ENCODE data around the gene ANKRD23. TPM values are rescaled to one million over a fixed set of nuclear protein-coding genes. Genes with fewer than 3 reads are reported as not detected.
A peak's percentile ranks its signal among the peaks of the same experiment; 100 is the strongest.

The ANKRD23 gene
- total RNA-seq, 1 experiment from 2014 or later, result 2.1 TPM

DNA sequence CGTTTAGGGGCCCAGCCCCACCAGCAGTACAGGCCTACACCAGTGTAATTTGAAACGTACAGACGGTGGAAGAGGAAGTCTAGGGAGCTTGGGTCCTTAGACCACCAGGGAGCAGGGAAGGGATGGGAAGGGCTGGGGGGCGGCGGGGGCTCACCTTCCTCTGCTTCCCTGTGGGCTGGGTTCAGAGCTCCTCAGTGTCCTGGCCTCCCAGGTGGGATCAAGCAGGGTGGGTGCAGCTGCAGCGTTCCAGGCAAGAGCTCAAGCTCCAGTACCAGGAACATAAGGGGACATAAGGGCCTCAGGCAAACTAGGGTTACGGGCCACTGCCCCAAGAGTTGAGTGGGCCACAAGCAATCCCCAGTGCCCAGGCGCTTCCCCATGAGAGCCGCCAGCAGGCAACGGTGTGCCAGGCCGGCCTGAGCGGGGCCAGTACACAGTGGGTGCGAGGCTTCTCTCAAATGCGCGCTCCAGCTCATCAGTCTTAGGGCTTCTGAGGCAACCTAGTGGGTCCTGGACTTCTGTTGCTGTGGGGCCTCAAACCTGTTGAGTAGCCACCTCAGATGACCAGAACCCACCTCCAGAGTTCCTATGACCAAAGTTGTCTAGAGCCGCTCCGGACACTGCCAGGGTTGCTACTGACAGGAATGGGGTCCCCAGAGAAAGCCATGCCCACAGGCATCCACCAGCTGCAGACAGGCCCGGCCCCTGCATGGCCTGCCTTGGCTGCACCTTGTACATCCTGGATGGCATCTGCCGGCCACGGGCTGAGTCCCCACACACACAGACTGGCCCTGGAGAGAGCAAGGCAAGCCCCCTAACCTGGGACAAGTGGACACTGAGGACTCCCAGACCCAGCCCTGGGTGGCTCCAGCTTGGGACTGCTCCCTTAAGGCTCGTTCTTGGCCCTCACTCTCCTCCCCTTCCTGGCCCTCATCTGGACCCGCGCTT, 5.2 kb downstream of the ANKRD23 start:
- DNase-seq (ENCODE audit: low read depth), result no peak

DNA sequence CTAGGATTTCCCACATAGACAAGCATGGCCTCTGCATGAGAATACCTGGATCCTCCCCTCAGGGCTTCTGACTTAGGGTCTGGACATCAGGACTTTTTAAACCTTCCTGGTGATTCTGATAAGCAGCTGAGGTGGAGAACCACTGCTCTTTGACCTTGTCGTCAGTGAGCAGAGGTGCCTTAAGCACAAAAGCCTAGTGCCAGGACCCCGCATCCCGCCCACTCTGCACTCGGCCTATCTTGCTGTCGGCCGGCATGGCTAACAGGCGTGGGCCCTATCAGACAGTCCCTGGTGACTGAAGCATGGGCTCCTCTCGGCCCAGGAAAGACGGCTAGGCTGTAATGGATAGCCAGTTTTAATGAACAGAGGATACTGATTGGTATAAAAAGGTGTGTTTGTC, 6.2 kb downstream of the ANKRD23 start:
- no peak for DNase-seq (ENCODE audit: low read depth)

DNA sequence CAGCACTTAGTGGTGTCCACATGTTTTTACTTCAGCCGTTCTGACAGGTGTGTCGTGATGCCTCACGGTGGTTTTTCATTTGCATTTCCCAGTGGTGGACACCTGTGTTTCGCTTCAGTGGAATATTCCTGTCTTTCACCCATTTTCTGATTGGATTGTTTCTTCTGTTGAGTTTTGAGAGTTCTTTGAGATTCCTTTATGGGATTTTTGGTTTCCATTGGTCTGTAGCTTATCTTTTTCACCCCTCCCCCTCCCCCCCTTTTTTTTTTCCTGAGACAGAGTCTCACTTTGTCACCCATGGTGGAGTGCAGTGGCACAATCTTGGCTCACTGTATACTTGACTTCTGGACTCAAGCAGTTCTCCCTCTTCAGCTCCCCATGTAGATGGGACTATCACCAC, 8.0 kb downstream of the ANKRD23 start:
- DNase-seq (ENCODE audit: low read depth), result no peak

DNA sequence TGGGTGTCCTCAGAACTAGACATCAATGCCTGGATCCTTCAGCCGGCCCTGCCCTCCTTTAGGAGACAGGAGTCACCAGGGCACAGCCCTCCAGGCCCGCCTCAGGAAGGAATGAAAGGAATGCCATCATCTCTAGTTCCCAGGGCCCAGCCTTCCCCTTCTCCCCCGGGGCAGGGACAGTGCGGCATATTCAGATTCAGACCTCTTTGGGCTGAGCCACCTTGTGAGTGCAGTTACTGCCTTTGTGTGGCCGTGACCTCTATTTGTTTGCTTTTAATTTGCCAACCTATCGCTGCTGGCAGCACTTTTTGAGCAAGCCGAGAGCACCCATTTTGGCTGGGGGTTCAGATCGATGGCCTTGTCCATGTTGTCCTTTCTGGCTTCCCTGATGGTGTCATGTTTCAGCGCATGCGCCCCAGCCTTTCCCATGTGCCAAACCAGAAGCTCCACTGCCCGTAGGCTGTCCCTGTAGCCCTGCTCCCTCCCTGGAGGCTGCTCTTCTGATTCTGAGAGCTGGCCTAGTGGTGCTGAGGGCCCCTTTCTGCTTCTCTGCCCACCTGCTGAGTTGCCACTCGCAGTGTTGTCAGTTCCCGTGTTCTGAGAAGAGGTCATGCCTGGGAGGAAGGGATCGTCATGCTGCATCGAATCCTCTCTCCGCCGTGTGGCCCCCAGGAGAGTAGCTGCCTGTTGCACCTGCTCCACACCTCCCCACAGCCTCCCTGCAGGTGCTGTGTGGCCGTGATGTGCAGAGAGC, 10.9 kb downstream of the ANKRD23 start:
- DNase-seq (ENCODE audit: low read depth), result no peak

DNA sequence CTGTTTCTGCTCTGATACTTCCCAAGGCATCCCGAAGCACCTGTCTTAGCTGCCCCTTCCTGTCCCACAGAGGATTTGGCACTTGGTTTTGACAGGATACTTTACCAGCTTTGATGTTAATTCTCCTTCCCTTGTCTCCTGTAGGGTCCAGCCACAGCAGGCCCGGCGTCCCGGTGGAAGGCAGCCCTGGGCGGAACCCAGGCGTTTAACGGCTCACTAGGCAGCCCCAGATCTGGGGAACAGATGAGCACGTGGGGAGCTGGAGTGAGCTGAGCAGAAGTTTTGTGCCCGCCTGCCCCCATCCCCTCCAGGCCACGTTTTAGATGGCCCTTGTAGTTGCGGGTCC, 11.4 kb downstream of the ANKRD23 start:
- no peak for DNase-seq (ENCODE audit: low read depth)

DNA sequence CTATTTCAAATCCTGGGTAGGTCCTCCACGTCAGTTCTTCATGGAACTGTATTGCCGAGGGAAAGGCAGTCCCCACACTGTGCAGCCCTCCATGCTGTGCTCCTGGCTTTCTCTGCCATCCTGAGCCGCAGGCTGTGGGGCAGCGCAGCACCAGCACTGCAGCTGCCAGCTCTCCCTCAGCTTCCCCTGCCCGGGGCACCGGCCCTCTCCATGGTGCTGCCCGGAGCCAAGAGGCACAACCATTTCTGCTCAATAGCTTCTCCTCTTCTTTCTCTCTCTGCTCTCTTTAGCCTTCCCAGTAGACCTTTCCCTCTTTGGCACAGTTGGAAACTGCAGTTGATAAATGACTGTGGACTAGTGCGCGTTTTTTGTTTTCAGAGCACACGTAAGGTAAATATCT, 12.1 kb downstream of the ANKRD23 start:
- DNase-seq (ENCODE audit: low read depth), result no peak

DNA sequence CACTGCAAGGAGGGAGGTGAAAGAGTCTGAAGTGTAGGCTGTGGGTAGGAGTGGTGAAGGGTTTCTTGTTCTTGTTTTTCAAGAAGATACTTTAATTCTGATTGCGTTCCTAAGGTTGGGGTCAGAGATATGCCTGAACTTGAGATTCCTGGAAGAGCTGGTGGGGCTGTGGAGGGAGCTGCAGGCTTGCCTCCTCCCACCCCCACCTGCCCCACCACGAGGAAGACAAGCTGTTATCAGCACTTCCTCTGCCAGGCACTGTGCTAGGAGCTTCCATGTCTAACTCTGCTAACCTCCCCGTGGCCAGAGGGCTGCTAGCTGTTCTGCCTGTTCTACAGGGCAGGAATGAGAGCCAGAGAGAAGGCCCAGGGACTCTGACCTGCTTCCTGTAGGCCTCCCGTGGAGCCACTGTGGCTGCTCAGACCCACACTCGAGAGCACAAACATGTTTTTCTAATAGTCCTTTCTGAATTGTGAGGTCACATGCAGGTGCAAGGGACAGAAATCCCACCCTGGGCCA, 13.7 kb downstream of the ANKRD23 start:
- no peak for DNase-seq (ENCODE audit: low read depth)

DNA sequence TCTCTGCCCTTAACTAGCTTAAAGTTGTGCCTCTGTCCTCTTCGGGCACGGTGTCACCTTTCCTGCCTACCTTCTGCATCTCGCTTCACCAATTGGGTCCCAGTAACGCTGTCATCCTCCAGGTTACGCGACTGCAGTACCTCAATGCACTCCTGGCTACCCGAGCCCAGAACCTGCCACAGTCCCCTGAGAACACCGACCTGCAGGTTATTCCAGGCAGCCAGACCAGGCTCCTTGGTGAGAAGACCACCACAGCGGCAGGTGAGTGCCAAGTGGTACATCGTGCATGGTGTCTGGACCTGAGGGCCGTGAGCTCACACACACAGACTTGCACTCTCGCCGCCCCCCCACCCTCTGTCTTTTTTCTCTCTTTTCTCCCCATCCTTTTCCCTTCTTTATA, 14.9 kb downstream of the ANKRD23 start:
- DNase-seq (ENCODE audit: low read depth), result no peak

DNA sequence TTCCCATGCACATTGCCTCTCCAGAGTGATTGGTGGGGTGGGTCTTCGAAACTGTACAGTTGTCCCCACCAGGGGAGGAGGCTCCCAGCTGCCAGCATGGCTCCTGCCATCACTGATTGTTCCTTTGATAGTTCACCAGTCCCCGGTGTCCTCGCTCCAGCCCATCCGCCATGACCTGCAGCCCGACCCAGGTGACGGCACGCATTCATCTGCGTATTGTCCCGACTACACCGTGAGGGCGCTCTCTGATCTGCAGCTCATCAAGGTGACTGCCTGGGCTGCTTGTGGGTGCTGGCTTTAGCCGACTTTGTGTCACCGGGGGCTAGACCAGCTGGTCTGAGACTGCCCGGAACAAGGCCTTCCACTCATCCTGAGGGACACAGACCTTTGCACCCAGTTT, 15.4 kb downstream of the ANKRD23 start:
- DNase-seq (ENCODE audit: low read depth), result no peak

DNA sequence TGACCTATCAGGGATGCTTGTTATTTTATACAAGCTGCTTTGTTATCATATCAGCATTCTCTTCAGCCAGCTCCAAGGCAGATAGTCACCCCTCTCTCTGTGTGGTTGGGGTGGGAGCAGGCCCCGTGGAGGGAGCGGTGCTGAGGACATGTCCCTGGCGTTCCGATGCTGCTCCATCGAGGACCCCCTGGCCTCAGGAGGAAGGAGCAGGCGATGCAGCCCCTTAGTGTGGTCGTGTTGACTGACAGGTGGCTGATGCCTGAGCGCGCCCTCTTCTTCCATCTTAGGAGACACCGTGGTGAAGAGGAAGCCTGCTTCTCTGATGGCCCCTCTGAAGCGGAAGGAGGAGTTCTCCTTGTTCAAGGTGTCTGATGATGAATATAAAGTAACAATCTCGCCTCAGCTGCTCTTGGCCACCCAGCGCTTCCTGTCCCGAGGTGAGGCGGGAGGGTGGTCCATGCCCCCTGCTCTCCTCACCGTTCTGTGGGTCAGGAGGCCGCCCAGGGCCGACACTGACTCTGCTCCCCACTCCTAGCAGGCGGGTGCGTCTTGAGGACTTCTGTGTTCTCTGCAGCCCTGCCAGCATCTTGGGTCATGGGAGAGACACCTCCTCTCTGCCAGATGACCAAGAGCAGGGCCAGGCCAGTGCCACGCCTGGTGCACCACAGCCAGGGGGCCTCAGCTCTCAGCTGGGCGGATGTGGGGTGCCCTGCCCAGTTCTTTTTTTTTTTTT, 17.1 kb downstream of the ANKRD23 start:
- DNase-seq (ENCODE audit: low read depth), result no peak

DNA sequence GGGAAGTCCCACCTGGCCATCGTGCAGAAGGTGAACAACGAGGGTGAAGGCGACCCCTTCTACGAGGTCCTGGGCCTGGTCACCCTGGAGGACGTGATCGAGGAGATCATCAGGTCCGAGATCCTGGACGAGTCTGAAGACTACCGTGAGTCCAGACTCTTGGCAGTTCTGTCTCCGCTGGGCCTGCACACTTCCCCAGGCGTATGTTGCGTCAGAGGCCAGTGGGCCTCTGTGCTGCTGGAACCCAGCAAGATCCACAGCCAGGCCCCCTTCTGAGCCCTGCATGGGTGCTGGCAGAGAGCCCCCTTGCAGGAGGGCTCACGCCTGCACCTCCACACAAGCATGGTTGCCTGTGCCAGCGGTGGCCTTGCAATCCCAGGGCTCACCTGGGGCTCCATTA, 18.8 kb downstream of the ANKRD23 start:
- no peak for DNase-seq (ENCODE audit: low read depth)

DNA sequence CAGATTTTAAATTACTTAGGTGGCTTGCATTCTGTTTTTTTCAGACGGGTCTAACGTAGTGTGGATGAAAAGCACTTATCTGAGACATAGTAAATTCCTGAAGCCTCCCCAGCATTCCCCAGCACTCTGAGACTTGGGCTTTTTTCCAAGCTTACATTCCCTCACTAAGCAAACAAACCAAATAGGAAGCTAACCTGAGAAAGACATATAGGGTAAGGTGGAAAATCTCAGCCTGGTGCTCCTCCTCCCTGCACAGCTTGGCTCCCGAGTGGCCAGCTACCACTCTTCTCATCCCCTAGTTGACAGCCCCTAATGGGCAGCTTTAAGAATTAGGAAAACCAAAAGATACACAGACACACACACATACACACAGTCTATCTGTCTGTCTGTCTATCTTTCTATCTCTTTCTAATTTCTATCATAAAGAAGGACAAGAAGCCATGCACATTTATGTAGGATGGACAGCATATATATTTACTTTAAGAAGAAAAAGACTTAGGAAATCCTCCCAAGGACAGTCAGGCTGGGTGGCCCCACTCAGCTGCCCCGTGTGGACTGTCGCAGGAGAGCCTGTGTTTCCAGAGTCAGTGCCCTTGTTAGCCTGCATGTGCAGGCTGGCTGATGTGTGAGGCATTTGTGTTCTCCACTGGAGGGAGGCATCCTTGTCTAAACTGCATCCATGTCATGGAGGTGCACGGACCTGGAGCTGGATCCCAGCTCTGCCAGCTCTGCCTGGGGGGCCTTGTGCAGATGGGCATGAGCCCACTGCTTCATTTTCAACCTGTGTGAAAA, 19.5 kb downstream of the ANKRD23 start:
- DNase-seq (ENCODE audit: low read depth), result peak; percentile 27

DNA sequence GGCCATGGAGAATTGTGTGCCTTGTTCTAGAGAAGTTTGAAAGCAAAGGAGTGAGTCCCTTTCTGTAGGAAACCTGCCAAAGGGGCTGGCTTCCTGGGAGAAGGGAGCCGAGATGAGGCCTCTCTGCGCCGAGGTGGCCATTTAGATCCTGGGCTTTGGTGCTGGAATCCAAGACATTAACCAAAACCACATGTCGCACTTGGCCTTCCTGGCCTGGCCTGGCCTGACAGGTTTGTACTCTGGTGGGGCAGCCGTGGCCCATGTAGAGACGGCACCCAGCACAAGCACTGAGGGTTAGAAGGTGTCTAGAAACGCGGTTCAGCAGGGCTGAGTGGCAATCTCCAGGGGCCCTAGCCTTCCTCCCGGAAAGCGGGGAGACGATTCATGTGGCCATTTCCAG, 20.6 kb downstream of the ANKRD23 start:
- no peak for DNase-seq (ENCODE audit: low read depth)

DNA sequence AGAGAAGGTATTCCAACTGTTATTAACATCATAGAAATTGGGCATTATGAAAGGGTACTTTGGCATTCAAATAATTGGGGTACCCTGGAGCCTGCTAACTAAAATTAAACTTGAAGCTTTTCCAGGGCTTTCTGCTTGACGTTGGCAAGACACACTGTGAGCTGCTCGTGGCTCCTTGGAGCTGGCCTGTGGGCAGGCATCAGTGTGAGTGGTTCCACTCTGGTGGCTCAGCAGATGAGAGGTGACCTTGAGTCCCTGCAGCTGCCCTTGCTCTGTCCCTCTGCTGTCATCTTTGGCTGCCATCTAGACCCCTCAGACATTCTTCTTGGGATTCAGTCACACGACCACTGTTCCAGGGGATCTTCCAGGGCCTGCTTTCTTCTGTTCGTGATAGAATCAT, 21.0 kb downstream of the ANKRD23 start:
- no peak for DNase-seq (ENCODE audit: low read depth)

DNA sequence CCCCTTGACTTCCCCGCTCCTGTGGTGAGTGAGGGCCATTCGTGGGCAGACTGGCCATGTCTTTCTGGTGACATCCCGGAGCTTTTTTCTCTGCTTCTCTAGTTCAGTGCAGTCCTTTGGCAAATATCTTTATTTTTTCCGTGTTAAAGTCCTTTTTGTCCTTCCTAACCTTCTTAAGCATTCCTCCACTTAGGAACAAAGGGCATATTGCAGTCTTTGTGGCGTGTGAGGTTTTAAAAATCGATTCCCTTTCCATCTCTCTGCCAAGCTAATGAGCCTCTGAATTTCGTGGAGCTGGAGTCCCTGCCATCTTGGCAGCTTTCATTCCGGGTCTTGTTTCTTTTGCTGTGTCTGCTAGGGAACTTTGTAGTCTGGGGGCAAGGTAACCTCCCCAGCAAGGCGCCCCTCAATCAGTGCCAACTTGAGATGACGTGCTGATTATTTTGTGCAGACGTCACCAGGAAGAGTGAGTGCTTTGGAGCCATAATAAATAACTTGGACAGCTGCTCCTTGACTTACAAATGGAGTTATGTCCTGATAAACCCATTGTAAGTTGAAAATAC, 22.6 kb downstream of the ANKRD23 start:
- no peak for DNase-seq (ENCODE audit: low read depth)

DNA sequence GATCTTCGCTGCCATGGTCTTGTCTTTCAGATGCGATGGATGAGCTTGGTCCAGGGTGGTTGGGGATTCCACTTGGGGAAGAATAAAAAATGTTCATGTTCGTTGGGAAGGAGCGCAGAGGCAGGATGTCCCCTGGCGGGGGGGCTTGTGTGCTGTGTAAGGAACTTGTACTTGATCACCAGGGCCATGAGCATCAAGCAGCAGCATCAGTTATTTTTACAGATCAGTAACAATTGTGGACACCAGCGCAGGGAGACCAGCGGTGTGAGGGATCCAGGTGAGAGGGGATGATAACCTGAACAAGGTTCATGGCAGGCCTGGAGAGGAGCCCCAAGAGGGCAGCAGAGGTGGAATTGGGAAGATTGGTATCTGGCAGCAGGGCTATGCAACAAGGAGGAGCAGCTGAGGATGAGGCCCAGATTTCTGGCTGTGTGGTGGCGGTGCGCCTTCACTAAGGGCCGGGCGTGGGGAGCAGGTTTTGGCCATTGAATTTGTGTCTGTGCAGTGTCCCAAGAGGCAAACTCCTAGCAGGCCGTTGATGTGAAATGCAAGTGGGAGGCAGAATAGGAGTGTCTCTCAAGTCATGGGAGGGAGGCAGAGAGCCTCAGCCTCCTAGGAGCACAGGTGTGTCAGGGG, 23.8 kb downstream of the ANKRD23 start:
- no peak for DNase-seq (ENCODE audit: low read depth)

DNA sequence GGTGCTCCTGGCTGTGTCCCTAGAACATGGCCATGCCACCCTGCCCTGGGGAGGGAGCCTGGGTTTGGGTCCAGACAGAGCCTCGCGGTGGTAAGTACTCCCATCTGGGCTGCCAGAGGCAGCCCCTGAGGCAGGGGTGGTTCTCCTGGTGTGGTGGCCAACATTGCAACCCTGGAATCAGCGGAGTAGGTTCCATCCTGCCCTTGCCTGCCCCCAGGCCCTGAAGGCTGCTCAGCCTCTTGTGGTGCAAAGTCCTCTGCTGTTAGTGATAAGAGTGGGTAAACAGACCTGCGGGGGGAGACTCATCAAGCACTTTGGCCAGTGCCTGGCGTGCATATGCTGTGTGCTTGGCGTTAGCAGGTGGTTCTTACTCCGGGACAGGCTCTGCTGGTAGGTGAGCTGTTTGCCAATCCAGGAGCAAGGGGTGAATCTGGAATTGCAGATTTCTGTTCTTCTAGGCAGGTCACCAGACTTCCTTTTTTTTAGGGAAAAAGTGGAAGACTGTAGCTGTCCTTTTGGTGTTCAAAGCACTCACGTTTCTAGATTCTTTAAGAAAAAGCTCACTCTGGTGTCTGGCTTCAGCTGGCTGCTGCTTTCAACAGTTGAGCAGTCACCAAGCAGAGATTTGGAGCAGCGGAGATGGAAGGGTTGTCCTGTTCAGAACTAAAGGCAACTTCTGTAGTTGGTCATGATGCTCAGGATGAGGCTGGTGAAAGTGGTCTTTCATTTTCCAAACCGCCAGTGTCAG, 24.5 kb downstream of the ANKRD23 start:
- no peak for DNase-seq (ENCODE audit: low read depth)

DNA sequence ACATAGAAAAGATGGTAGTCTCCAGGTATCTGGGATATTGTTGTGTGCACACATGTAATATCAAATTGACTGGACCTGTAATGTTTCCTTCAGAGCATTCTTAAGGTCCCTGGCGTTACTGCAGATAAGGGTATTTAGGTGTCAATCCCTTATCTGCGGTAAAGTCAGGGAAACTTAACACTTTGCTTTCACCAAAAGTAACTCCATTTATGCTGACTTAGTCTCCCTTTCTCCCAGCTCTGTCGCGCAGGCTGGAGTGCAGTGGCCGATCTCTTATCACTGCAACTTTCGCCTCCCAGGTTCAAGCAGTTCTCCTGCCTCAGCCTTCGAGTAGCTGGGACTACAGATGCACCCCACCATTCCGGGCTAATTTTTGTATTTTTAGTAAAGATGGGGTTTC, 25.9 kb downstream of the ANKRD23 start:
- DNase-seq (ENCODE audit: low read depth), result no peak

DNA sequence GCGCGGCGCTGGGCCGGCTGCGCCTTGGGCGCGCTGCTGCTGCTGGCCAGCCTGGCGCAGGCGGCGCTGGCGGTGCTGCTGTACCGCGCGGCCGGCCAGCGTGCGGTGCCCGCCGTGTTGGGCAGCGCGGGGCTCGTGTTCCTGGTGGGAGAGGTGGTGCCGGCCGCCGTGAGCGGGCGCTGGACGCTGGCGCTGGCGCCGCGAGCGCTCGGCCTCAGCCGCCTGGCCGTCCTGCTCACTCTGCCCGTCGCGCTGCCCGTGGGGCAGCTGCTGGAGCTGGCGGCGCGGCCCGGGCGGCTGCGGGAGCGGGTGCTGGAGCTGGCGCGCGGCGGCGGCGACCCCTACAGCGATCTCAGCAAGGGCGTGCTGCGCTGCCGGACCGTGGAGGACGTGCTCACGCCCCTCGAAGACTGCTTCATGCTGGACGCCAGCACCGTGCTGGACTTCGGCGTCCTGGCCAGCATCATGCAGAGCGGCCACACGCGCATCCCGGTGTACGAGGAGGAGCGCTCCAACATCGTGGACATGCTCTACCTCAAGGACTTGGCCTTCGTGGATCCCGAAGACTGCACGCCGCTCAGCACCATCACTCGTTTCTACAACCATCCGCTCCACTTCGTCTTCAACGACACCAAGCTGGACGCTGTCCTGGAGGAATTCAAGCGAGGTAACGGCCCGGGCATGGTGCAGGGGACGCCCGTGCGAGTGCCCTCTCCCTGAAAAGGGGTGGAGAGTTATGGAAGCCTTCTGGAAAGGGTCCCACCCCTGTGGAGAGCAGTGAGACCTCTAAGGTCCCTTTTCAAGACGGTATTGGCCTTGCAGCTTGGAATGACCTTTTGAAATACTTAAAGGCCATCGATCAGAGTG, 26.8 kb downstream of the ANKRD23 start:
- peak; percentile 28 for DNase-seq (ENCODE audit: low read depth)
